ENCODE results near the gene ARID3B. TPM values are rescaled to one million over a fixed set of nuclear protein-coding genes. Genes with fewer than 3 reads are reported as not detected.

Gene ARID3B
- total and polyA plus RNA-seq, 4 donors: 6.6 to 10.5 (median 10.2) TPM

DNA sequence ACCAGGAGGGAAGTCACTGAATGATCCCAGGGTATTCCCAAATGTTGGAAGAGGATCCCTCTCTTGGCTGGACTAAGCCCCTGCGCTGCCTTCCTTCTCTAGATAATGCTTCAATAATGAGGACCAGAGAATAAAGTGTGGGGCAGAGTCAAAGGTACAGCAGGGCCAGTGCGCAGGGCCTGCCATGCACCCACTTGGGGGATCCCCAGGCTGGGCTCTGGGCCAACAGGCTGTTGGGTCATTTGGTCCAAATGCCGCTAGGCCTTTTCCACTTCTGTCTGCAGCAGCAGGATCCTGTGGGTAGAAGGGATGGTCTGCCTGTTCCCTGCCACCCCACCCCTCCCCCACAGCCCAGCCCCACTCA, 68.9 kb downstream of the ARID3B start:
- Histone ChIP-seq H3K9me3 (ENCODE audit: control insufficient read depth in 4 of 4, insufficient read depth in 3 of 4, low read length in 3 of 4) (no peaks in the 10 kb centered on the region), H3K4me3 (no peak overlapping the region), H3K4me1 (ENCODE audit: control insufficient read depth in 5 of 5, insufficient read depth in 5 of 5, low read length in 5 of 5) (peaks cover 0 to 24% (median 9%) of the 10 kb centered on the region in 5 donors), H3K27me3 (ENCODE audit: control insufficient read depth in 3 of 3, insufficient read depth in 3 of 3, low read length in 2 of 3) (no peaks in the 10 kb centered on the region), H3K9ac (ENCODE audit: insufficient read depth in 1 of 2, low read length in 2 of 2) (no peak overlapping the region), H3K36me3 (ENCODE audit: control insufficient read depth in 4 of 4, insufficient read depth in 4 of 4, low read length in 4 of 4) (no peaks in the 10 kb centered on the region), H3K27ac (ENCODE audit: low read depth in 1 of 2, low read length in 1 of 2) (no peak overlapping the region)
- TF ChIP-seq, protein P1, sequence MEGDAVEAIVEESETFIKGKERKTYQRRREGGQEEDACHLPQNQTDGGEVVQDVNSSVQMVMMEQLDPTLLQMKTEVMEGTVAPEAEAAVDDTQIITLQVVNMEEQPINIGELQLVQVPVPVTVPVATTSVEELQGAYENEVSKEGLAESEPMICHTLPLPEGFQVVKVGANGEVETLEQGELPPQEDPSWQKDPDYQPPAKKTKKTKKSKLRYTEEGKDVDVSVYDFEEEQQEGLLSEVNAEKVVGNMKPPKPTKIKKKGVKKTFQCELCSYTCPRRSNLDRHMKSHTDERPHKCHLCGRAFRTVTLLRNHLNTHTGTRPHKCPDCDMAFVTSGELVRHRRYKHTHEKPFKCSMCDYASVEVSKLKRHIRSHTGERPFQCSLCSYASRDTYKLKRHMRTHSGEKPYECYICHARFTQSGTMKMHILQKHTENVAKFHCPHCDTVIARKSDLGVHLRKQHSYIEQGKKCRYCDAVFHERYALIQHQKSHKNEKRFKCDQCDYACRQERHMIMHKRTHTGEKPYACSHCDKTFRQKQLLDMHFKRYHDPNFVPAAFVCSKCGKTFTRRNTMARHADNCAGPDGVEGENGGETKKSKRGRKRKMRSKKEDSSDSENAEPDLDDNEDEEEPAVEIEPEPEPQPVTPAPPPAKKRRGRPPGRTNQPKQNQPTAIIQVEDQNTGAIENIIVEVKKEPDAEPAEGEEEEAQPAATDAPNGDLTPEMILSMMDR (IDR thresholded peaks at IDR 0.05; ENCODE audit: control extremely low read depth, extremely low read depth): no peak
- 77 to 85% methylated on average over 3 of the region's 3 CpGs for WGBS, 2 donors
- no peak for DNase-seq
- no peak for ATAC-seq (ENCODE audit: insufficient read depth, low FRiP score)

- 69 to 71% methylated on average over 7 of the region's 7 CpGs for WGBS, 2 donors
- H3K4me3 ChIP-seq: no peak overlapping the region
- H3K27me3 ChIP-seq (ENCODE audit: control insufficient read depth in 3 of 3, insufficient read depth in 3 of 3, low read length in 2 of 3): no peaks in the 10 kb centered on the region
- TF ChIP-seq, protein P1 (IDR thresholded peaks at IDR 0.05; ENCODE audit: control extremely low read depth, extremely low read depth): no peak
- no peak overlapping the region for H3K9ac ChIP-seq (ENCODE audit: insufficient read depth in 1 of 2, low read length in 2 of 2)
- H3K36me3 ChIP-seq (ENCODE audit: control insufficient read depth in 4 of 4, insufficient read depth in 4 of 4, low read length in 4 of 4): no peaks in the 10 kb centered on the region
- no peaks in the 10 kb centered on the region for H3K9me3 ChIP-seq (ENCODE audit: control insufficient read depth in 4 of 4, insufficient read depth in 3 of 4, low read length in 3 of 4)
- peaks cover 0 to 25% (median 9%) of the 10 kb centered on the region in 5 donors for H3K4me1 ChIP-seq (ENCODE audit: control insufficient read depth in 5 of 5, insufficient read depth in 5 of 5, low read length in 5 of 5)
- H3K27ac ChIP-seq (ENCODE audit: low read depth in 1 of 2, low read length in 1 of 2): no peak overlapping the region
- ATAC-seq (ENCODE audit: insufficient read depth, low FRiP score) (no peak), DNase-seq (peak; percentile 80 to 85 (median 84))
These were observed 69.4 kb downstream of the ARID3B start for GRCh38 chr15:74610302-74610951.

DNA sequence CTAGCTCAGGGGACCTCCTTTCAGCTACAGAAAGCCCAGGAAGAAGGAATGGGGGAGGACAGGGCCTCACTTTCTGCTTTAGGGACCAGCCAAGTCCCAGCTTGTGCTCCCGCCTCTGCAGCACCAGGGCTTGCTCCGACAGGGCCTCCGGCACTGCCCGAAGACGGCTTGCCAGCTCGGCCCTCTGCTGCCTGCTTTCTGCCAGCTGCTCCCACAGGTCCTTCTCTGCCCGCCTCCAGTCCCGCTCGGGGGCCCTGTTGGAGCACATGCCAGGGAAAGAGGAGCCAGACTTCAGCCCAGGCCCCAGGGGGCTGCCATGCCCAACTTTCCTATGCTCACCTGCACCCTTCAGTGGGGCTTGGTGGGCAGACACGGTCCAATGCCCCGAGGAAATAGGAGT, 70.3 kb downstream of the ARID3B start:
- no peaks in the 10 kb centered on the region for H3K9me3 ChIP-seq (ENCODE audit: control insufficient read depth in 4 of 4, insufficient read depth in 3 of 4, low read length in 3 of 4)
- H3K4me1 ChIP-seq (ENCODE audit: control insufficient read depth in 5 of 5, insufficient read depth in 5 of 5, low read length in 5 of 5): peaks cover 0 to 26% (median 9%) of the 10 kb centered on the region in 5 donors
- no peaks in the 10 kb centered on the region for H3K27me3 ChIP-seq (ENCODE audit: control insufficient read depth in 3 of 3, insufficient read depth in 3 of 3, low read length in 2 of 3)
- no peak for ATAC-seq (ENCODE audit: insufficient read depth, low FRiP score)
- no peak overlapping the region for H3K4me3 ChIP-seq
- no peak for DNase-seq
- WGBS, 2 donors: 91% methylated on average over 11 of the region's 11 CpGs
- TF ChIP-seq, protein P1 (IDR thresholded peaks at IDR 0.05; ENCODE audit: control extremely low read depth, extremely low read depth): no peak
- peaks cover 0 to 4% (median 0%) of the 10 kb centered on the region in 4 donors for H3K36me3 ChIP-seq (ENCODE audit: control insufficient read depth in 4 of 4, insufficient read depth in 4 of 4, low read length in 4 of 4)
- H3K9ac ChIP-seq (ENCODE audit: insufficient read depth in 1 of 2, low read length in 2 of 2): no peak overlapping the region
- no peak overlapping the region for H3K27ac ChIP-seq (ENCODE audit: low read depth in 1 of 2, low read length in 1 of 2)

- DNase-seq (no peak), ATAC-seq (ENCODE audit: insufficient read depth, low FRiP score) (no peak)
- TF ChIP-seq, protein P1 (IDR thresholded peaks at IDR 0.05; ENCODE audit: control extremely low read depth, extremely low read depth): no peak
- WGBS, 2 donors: 92 to 93% methylated on average over 6 of the region's 6 CpGs
- no peak overlapping the region for H3K27ac ChIP-seq (ENCODE audit: low read depth in 1 of 2, low read length in 1 of 2)
- H3K4me3 ChIP-seq: no peak overlapping the region
- H3K9me3 ChIP-seq (ENCODE audit: control insufficient read depth in 4 of 4, insufficient read depth in 3 of 4, low read length in 3 of 4): no peaks in the 10 kb centered on the region
- H3K36me3 ChIP-seq (ENCODE audit: control insufficient read depth in 4 of 4, insufficient read depth in 4 of 4, low read length in 4 of 4): peaks cover 0 to 4% (median 0%) of the 10 kb centered on the region in 4 donors
- no peaks in the 10 kb centered on the region for H3K27me3 ChIP-seq (ENCODE audit: control insufficient read depth in 3 of 3, insufficient read depth in 3 of 3, low read length in 2 of 3)
- H3K9ac ChIP-seq (ENCODE audit: insufficient read depth in 1 of 2, low read length in 2 of 2): no peak overlapping the region
- peaks cover 2 to 31% (median 11%) of the 10 kb centered on the region in 5 donors for H3K4me1 ChIP-seq (ENCODE audit: control insufficient read depth in 5 of 5, insufficient read depth in 5 of 5, low read length in 5 of 5)
These were observed 70.8 kb downstream of the ARID3B start for GRCh38 chr15:74611834-74612233.
